ENCODE measurements around the gene PRDM16.

- TF ChIP-seq CTCF (conservative IDR thresholded peaks at IDR 0.05) (no peak), ZFX (IDR thresholded peaks at IDR 0.05) (no peak)
Measured at GRCh38 chr1:3249231-3249630, 180.2 kb downstream of the PRDM16 start.

All from C4-2B (cell line).